Activated CD8-positive, alpha-beta memory T cell treated with anti-CD3 and anti-CD28 coated beads, Interleukin-2, amount 50 U/mL, for 1 hour (primary cell): ENCODE data around the gene EPHB2.

Source experiments
- DNase-seq: peaks from one replicate; pipeline ENCODE4 v3.0.0-alpha.2; 2020; ENCODE audit errors: extremely low read depth

The EPHB2 gene

GRCh38 chr1:22951796-22952195 lies 241.2 kb downstream of the EPHB2 start:
- no peak for DNase-seq

DNA sequence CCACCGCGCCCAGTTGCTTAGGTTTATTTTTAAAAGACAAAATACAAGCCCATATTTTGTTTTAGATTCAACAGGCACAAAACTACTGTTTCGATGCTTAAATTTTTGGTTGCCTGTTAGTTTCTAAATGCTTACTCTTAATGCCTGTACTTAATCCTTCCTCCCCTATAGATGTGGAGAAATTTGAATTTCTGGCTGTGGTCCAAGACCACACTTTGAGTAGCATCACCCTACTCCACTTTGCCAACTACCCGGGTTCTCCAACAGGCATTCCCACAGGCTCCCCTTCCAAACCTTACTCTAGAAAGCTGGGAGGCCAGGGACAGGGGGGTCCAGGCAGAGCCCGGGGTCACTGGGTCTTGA lies 242.0 kb downstream of the EPHB2 start:
- DNase-seq: no peak

DNA sequence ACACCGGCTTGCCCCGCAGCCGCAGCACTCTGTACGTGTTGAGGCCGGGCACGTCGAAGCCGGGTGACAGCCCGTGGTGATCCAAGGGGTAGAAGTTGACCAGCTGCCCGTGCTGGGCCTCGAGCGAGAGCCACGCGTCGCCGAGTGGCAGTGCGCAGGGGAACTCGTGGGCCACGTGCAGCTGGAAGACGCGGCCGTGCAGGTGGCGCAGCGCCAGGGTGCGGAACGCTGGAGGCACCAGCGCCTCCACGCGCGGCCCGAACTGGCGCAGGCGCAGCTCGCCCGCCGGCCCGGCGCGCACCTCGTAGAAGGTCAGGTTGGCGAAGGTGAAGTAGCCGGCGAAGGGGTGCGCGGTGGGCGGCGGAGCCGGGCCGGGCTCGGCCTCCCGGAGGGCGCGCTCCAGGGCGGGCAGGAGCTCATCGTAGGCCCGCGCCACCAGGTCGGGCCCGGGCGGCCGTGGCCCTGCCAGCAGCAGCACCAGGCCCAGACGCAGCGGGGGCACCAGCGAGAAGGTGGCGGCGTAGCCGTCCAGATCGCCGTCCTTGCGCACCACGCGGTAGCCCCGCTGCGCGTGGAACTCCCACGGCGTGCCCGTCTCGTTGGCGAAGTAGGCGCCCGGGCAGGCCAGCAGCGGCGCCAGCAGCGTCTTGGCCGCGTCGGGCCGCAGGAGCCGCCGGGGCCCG lies 242.6 kb downstream of the EPHB2 start:
- DNase-seq: no peak

- DNase-seq: no peak
These were observed 243.1 kb downstream of the EPHB2 start for GRCh38 chr1:22953740-22954141.

DNA sequence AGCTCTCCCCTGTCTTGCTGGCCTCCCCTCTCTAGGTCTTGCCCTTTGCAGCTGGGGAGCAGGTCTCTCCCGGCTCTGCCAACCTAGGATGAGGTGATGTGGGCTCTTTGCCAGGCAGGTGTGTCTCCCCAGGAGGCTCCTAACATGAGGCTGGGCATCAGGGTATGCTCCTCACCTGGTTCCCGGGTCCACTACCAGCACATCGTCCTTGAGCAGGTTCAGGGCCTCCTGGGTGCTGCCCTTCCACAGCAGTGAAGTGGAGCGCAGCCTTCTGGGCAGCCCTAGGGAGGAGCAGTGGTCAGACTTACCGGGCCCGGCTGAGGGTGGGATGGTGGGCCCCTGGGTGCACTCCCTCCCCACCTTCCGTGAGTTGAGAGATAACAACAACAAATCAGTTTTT lies 244.5 kb downstream of the EPHB2 start:
- DNase-seq: no peak

DNA sequence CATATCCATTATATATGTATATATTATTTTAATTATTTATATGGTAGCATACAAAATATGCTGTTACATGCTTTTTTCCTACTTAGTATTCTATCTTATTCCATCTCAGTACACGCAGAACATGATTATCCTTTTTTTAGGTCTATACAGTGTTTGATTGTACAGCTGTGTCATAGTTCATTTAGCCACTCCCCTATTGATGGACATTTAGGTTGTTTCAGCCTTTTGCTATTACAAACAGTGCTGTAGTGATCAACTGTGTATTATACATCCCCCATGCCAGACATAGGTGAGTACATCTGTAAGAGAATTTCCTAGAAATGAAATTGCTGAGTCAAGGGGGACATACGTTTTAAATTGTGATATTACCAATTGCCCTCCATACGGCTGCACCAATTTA lies 246.4 kb downstream of the EPHB2 start:
- DNase-seq: no peak

DNA sequence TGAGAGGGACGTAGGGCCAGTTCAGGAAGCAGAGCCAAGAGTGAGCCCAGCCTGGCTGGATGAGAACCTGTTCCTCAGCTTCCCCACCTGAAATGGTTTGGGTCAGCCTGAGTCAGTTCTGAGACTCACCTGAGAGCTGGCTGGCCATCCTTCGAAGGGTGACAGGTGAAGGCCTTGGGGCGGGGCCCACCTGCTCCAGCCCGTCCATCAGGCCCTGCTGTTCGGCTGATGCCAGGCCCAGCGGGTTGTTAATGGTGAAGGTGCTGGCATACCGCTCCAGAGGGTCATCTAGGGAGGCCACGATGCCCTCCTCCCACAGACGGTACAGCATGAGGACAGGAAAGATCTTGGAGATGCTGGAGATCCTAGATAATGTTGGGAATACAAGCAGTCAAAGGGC lies 247.9 kb downstream of the EPHB2 start:
- no peak for DNase-seq

DNA sequence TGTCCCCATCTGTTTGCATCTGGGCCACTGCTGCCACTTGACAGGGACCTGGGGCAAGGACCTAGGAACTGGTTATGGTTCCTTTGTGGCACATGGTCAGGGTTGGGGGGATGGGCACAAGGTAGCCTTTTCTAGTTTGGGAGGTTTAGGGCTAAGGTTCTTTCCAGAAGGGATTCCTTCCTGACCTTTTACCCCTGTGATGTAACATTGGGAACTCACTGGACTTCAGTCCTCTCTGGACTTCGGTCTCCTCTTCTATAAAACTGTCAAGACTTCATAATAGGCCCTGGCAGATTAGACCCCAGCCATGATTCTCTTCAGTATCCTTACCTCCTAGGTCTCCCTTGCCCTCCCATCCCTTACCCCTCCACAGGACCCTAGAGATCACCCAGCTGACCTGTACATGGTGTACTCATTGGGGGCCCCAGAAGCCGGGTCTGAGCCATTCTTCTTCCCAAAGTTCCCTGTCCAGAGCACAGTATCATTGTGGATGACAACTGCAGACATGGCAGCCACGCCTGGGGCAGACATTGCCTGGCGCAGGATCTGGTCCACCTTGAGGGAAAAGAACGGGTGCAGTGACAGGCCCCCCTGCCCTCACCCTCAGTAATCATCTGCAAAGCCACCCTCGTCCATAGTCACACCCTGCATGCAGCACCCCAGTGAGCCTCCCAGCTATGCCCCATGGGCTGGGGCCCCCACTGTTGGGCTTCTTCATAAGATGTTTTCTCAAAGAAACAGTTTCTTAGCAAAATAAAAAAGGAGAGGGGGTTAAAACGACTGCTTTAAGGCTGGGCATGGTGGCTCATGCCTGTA lies 249.1 kb downstream of the EPHB2 start:
- no peak for DNase-seq

- no peak for DNase-seq
These were observed 251.9 kb downstream of the EPHB2 start for GRCh38 chr1:22962558-22962957.

DNA sequence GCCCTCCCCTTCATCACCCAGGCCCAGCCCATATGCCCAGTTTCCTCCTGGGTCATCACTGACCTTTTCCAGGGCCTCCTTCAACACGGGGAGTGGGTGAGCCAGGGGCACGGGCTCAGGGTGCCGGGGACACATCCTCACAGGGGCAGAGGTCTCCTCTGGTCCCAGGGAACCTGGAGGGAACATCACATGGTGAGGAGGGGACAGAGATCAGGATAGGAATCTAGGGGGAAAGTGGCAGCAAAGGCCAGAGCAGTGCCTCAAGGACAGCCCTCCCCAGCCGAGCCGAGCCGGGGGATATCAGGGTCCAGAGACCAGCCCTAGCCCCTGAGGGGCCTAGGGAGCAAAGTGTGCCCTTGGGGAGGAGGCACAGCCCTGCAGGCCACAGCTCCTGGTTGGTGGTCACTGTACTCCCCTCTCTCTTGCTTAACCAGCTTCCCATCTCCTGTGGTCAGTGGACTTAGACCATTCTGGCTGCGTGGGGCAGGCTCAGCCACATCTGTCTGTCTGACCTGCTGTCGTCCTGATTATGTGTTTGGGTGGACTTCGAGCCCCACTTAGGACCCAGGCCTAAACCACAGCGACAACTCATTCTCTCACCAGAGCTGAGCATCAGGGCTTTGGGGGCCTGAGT lies 252.5 kb downstream of the EPHB2 start:
- no peak for DNase-seq

- DNase-seq: no peak
These were observed 255.7 kb downstream of the EPHB2 start for GRCh38 chr1:22966309-22966708.

DNA sequence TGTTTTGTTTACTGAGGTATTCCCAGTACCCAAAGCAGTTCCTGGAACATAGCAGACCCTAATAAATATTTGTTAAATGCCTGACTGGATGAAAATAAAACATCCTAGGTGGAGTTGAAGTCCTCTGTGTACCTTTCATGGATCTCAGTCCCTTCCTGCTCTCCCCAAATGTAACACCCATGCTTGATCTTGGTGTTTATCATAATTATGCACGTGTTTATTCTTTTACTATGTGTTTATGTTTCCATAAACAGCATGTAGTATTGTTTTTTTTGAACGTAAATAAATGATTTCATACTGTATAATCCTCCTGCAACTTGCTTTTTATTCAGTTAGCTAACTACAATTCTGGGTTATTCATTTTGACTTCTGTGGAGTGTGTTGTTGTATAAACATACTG lies 257.2 kb downstream of the EPHB2 start:
- DNase-seq: no peak

- no peak for DNase-seq
These were observed 258.7 kb downstream of the EPHB2 start for GRCh38 chr1:22969304-22969709.

DNA sequence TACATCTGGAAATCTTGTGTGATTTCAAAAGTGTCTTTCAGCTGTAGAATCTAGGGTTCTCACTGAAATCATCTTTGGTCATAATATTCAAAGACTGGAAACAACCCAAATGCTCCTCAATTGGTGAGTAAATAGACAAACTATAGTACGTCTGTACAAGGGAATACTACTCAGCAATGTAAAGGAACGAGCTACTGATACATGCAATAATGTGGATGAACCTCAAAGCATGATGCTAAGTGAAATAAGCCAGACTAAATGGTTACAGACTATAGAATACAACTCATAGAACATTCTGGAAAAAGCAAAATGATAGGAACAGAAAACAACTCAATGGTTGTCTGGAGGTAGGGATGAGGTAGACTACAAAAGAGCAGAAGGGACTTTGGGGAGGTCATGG lies 259.5 kb downstream of the EPHB2 start:
- DNase-seq: no peak
